Keratinocyte (primary cell): ENCODE results near the gene GALNT9. TPM values are rescaled to one million over a fixed set of nuclear protein-coding genes. Genes with fewer than 3 reads are reported as not detected.

Source experiments
- DNase-seq: peaks from one replicate; pipeline ENCODE4 v3.0.0-alpha.2; 2011; ENCODE audit warnings: low read depth, missing footprints, low spot score
- FAIRE-seq: peaks from 2 replicates; lab custom pipeline; 2011; peaks lifted over from hg19 to GRCh38; lab: Jason Lieb, UNC
- H2AFZ ChIP-seq: 2 replicates; pipeline ENCODE4 v1.6.0; 2012; ENCODE audit warnings: low read length, control low read depth, inconsistent platforms; ENCODE audit not compliant: control insufficient read depth
- H3K27ac ChIP-seq: 2 replicates; pipeline ENCODE4 v1.5.1; 2011; ENCODE audit warnings: low read length; ENCODE audit not compliant: control insufficient read depth, insufficient read depth
- H3K27me3 ChIP-seq: 3 replicates; pipeline ENCODE4 v1.6.0; 2011; ENCODE audit warnings: low read length; ENCODE audit not compliant: control insufficient read depth, insufficient read depth; ENCODE audit errors: extremely low read depth
- H3K36me3 ChIP-seq, 2 experiments: 2 replicates in 1 of 2; 3 replicates in 1 of 2; pipeline ENCODE4 v1.5.1; 2011; ENCODE audit warnings: low read length in 2 of 2, mild to moderate bottlenecking in 1 of 2; ENCODE audit not compliant: control insufficient read depth in 2 of 2, insufficient read depth in 2 of 2; ENCODE audit errors: extremely low read depth in 1 of 2
- H3K4me1 ChIP-seq: 3 replicates; pipeline ENCODE4 v1.5.1; 2011; ENCODE audit warnings: low read length; ENCODE audit not compliant: control insufficient read depth, insufficient read depth; ENCODE audit errors: extremely low read depth
- H3K4me2 ChIP-seq: 3 replicates; pipeline ENCODE4 v1.6.0; 2011; ENCODE audit warnings: low read depth, low read length; ENCODE audit not compliant: control insufficient read depth, insufficient read depth; ENCODE audit errors: extremely low read depth
- H3K4me3 ChIP-seq, 3 experiments: fragments of 200-600 bp in 1 of 3; sonication (generic) in 1 of 3; 2 replicates in 2 of 3; 3 replicates in 1 of 3; pipeline ENCODE4 v1.5.1; 2011 to 2016; ENCODE audit warnings: low read length in 3 of 3, mild to moderate bottlenecking in 3 of 3, control low read depth in 2 of 3, inconsistent platforms in 1 of 3, low read depth in 1 of 3, mixed read lengths in 1 of 3, mixed run types in 1 of 3, moderate library complexity in 1 of 3; ENCODE audit not compliant: control insufficient read depth in 2 of 3, insufficient read depth in 2 of 3; ENCODE audit errors: extremely low read depth in 1 of 3
- H3K79me2 ChIP-seq: 2 replicates; pipeline ENCODE4 v1.6.0; 2012; ENCODE audit warnings: low read length; ENCODE audit not compliant: control insufficient read depth, insufficient read depth
- H3K9ac ChIP-seq: 3 replicates; pipeline ENCODE4 v1.6.0; 2011; ENCODE audit warnings: low read length; ENCODE audit not compliant: control insufficient read depth, insufficient read depth; ENCODE audit errors: extremely low read depth
- H3K9me1 ChIP-seq: 3 replicates; pipeline ENCODE4 v1.6.0; 2011; ENCODE audit warnings: low read length; ENCODE audit not compliant: control insufficient read depth, insufficient read depth; ENCODE audit errors: extremely low read depth
- H3K9me3 ChIP-seq: 2 replicates; pipeline ENCODE4 v1.5.1; 2012; ENCODE audit warnings: low read depth, low read length; ENCODE audit not compliant: control insufficient read depth
- H4K20me1 ChIP-seq: 3 replicates; pipeline ENCODE4 v1.6.0; 2011; ENCODE audit warnings: low read length; ENCODE audit not compliant: control insufficient read depth, insufficient read depth; ENCODE audit errors: extremely low read depth
- CTCF ChIP-seq, 3 experiments: IDR thresholded peaks in 1 of 3; conservative IDR thresholded peaks in 1 of 3; optimal IDR thresholded peaks in 1 of 3; 2 replicates in 2 of 3; 3 replicates in 1 of 3; pipeline versions ENCODE3 to v1.5.1; 2011; ENCODE audit warnings: low read length in 3 of 3, mild to moderate bottlenecking in 3 of 3, moderate library complexity in 2 of 3, control low read depth in 1 of 3, inconsistent platforms in 1 of 3; ENCODE audit not compliant: insufficient read depth in 2 of 3; ENCODE audit errors: extremely low read depth in 1 of 3
- EZH2 ChIP-seq: IDR thresholded peaks from one replicate; pipeline ENCODE4 v1.6.1; 2012; ENCODE audit warnings: inconsistent platforms, mild to moderate bottlenecking, low read length, moderate library complexity
- dilution Hi-C: fragments of 300-500 bp; cut with MboI; formaldehyde crosslinking; loops from one replicate; pipeline ENCODE4 v1.7.0; 2020; ENCODE audit warnings: low sequenced_read_pairs; ENCODE audit not compliant: extremely low pct_ligation_motif_present
- polyA plus RNA-seq, 5 experiments: library from polyadenylated mRNA; depleted of rRNA in 3 of 5; stranded (reverse) in 3 of 5; stranded (forward) in 1 of 5; unstranded in 1 of 5; fragments of >200 nt; gene quantifications; 1 replicate in 1 of 5; 2 replicates in 3 of 5; 3 replicates in 1 of 5; pipeline versions ENCODE4 v1.2.1 to v1.2.3, GENCODE V29; 2011 to 2012; ENCODE audit warnings: missing spikeins in 2 of 5, low read depth in 1 of 5, low replicate concordance in 1 of 5

The GALNT9 gene
- polyA plus RNA-seq, 1 donor (not counting 4 experiments of a cell fraction or from before 2014, with no cell fraction given) = not detected

DNA sequence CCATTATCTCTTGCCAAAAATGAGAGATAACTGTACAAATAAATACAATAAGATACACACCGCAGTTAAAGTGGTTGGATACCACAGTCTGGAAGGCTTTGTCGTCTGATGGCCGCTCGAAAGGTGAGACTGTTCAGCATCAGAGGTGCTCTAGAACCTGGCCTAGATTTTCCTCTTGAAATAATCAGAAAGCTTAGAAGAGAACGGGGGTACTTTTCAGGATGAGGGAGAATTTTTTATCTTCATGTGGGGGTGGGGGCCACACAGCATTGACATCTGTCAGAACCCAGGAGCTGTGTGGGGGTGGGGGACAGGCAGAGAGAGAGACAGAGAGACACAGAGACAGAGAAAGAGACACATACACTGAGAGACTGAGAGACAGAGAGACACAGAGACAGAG lies 90.5 kb downstream of the GALNT9 start:
- Histone ChIP-seq H4K20me1 (no peaks in the 10 kb centered on the region), H3K27me3 (no peaks in the 10 kb centered on the region), H3K27ac (no peak overlapping the region), H3K9me1 (no peaks in the 10 kb centered on the region), H3K4me1 (no peaks in the 10 kb centered on the region), H3K4me3 (no peak overlapping the region), H3K4me2 (no peak overlapping the region), H3K79me2 (no peaks in the 10 kb centered on the region), H3K9me3 (peaks cover 5% of the 10 kb centered on the region), H3K36me3 (no peaks in the 10 kb centered on the region), H3K9ac (no peak overlapping the region), H2AFZ (no peak overlapping the region)
- dilution Hi-C loops = no loop called here
- TF ChIP-seq CTCF (optimal IDR thresholded peaks at IDR 0.05 in 1 of 3, IDR thresholded peaks at IDR 0.05 in 1 of 3, conservative IDR thresholded peaks at IDR 0.05 in 1 of 3; ENCODE audit: extremely low read depth in 1 of 3, insufficient read depth in 2 of 3, low read length in 3 of 3) = no peak
- TF ChIP-seq EZH2 = no peak
- FAIRE-seq (no peak), DNase-seq (no peak)

DNA sequence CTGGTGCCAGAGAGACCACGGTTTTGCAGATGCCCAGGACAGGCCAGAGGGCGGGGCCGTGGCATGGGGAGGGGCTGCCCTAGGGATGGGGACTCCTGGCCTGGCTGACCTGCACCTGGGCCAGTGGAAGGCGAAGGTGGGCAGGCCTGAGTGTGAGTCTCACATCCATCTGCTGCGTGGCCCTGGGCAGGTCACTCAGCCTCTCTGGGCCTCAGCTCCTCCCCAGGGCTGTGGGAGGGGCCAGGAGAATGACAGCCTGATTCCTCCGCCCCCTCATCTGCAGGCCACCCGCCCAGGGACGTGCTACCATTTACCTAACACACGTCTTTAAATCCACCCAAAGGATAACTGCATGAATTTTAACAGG lies 90.9 kb downstream of the GALNT9 start:
- H3K9ac ChIP-seq = no peak overlapping the region
- no peak overlapping the region for H3K4me3 ChIP-seq
- no peaks in the 10 kb centered on the region for H4K20me1 ChIP-seq
- dilution Hi-C loops = no loop called here
- no peaks in the 10 kb centered on the region for H3K79me2 ChIP-seq
- H3K36me3 ChIP-seq = no peaks in the 10 kb centered on the region
- DNase-seq (no peak), FAIRE-seq (no peak)
- no peaks in the 10 kb centered on the region for H3K9me1 ChIP-seq
- no peaks in the 10 kb centered on the region for H3K27me3 ChIP-seq
- no peak overlapping the region for H3K4me2 ChIP-seq
- H2AFZ ChIP-seq = no peak overlapping the region
- no peak overlapping the region for H3K27ac ChIP-seq
- H3K9me3 ChIP-seq = peaks cover 5% of the 10 kb centered on the region
- no peaks in the 10 kb centered on the region for H3K4me1 ChIP-seq
- no peak for TF ChIP-seq CTCF (optimal IDR thresholded peaks at IDR 0.05 in 1 of 3, IDR thresholded peaks at IDR 0.05 in 1 of 3, conservative IDR thresholded peaks at IDR 0.05 in 1 of 3; ENCODE audit: extremely low read depth in 1 of 3, insufficient read depth in 2 of 3, low read length in 3 of 3)
- no peak for TF ChIP-seq EZH2
